Measurements from ENCODE around the gene ARHGEF28.

GRCh38 chr5:73950912-73951430 lies 325.0 kb downstream of the ARHGEF28 start:
- no peak for TF ChIP-seq POLR2AphosphoS5 (IDR thresholded peaks at IDR 0.05)
- no peak for TF ChIP-seq CTCF (IDR thresholded peaks at IDR 0.05)
- no peak for TF ChIP-seq POLR2A (IDR thresholded peaks at IDR 0.05)
- TF ChIP-seq EP300 (IDR thresholded peaks at IDR 0.05): no peak

Data from upper lobe of left lung (tissue), 4 donors.